CD14-positive monocyte (primary cell): ENCODE results near the gene DNAJB8. TPM values are rescaled to one million over a fixed set of nuclear protein-coding genes. Genes with fewer than 3 reads are reported as not detected.

Experiments
- DNase-seq, 3 donors: peaks; one replicate each; pipeline ENCODE4 v3.0.0-alpha.2; 2011 to 2022
- H2AFZ ChIP-seq: 2 replicates; pipeline ENCODE4 v1.6.0; 2012; ENCODE audit warnings: mild to moderate bottlenecking, low read depth, low read length, inconsistent platforms; ENCODE audit not compliant: insufficient read depth, poor library complexity, severe bottlenecking
- H3K27ac ChIP-seq, 2 donors: 1 replicate in 1 of 2; 2 replicates in 1 of 2; pipeline ENCODE4 v1.5.1; 2012 to 2013; ENCODE audit warnings: low read length in 2 of 2, control low read depth in 1 of 2, inconsistent platforms in 1 of 2, low read depth in 1 of 2, mild to moderate bottlenecking in 1 of 2
- H3K27me3 ChIP-seq, 2 donors: one replicate each; pipeline versions ENCODE4 v1.6.0 to v1.6.1; 2011 to 2013; ENCODE audit warnings: low read length in 2 of 2; ENCODE audit not compliant: control insufficient read depth in 2 of 2, insufficient read depth in 2 of 2
- H3K36me3 ChIP-seq, 2 donors: replicated peaks in 1 of 2; 1 replicate in 1 of 2; 2 replicates in 1 of 2; pipeline versions ENCODE4 v1.5.1 to v1.6.1; 2012 to 2013; ENCODE audit warnings: low read length in 2 of 2, control low read depth in 1 of 2, inconsistent platforms in 1 of 2, mild to moderate bottlenecking in 1 of 2; ENCODE audit not compliant: insufficient read depth in 2 of 2, control insufficient read depth in 1 of 2
- H3K4me1 ChIP-seq, 2 donors: 1 replicate in 1 of 2; 2 replicates in 1 of 2; pipeline versions ENCODE4 v1.5.1 to v1.6.1; 2012 to 2013; ENCODE audit warnings: low read length in 2 of 2, control low read depth in 1 of 2, inconsistent platforms in 1 of 2, mild to moderate bottlenecking in 1 of 2, moderate library complexity in 1 of 2; ENCODE audit not compliant: insufficient read depth in 2 of 2, control insufficient read depth in 1 of 2
- H3K4me2 ChIP-seq: replicated peaks from 2 replicates; pipeline ENCODE3; 2012; ENCODE audit warnings: low read length, moderate library complexity, mild to moderate bottlenecking; ENCODE audit not compliant: poor library complexity, severe bottlenecking; ENCODE audit errors: extremely low read depth
- H3K4me3 ChIP-seq, 3 experiments: fragments of 200-600 bp in 1 of 3; sonication (generic) in 1 of 3; replicated peaks in 1 of 3; 1 replicate in 2 of 3; 2 replicates in 1 of 3; pipeline ENCODE4 v1.5.1; 2011 to 2013; ENCODE audit warnings: low read length in 3 of 3, mild to moderate bottlenecking in 3 of 3, control low read depth in 2 of 3, low read depth in 2 of 3, inconsistent platforms in 1 of 3, moderate library complexity in 1 of 3
- H3K79me2 ChIP-seq: 2 replicates; pipeline ENCODE4 v1.6.0; 2012; ENCODE audit warnings: mild to moderate bottlenecking, control low read depth, inconsistent platforms, low read length, moderate library complexity; ENCODE audit not compliant: insufficient read depth
- H3K9ac ChIP-seq: 2 replicates; pipeline ENCODE4 v1.6.0; 2017; ENCODE audit warnings: low read length, mild to moderate bottlenecking; ENCODE audit not compliant: insufficient read depth, poor library complexity, severe bottlenecking
- H3K9me3 ChIP-seq, 2 donors: replicated peaks in 1 of 2; 1 replicate in 1 of 2; 2 replicates in 1 of 2; pipeline versions ENCODE4 v1.5.1 to v1.6.1; 2012 to 2013; ENCODE audit warnings: low read length in 2 of 2, control low read depth in 1 of 2; ENCODE audit not compliant: control insufficient read depth in 1 of 2, insufficient read depth in 1 of 2
- H4K20me1 ChIP-seq: 2 replicates; pipeline ENCODE4 v1.6.0; 2012; ENCODE audit warnings: mild to moderate bottlenecking, low read length, control low read depth, moderate library complexity; ENCODE audit not compliant: insufficient read depth
- H3K27ac Mint-ChIP-seq, 7 donors: one replicate each; pipeline ENCODE4 v1.8.0; 2020; ENCODE audit warnings: mild to moderate bottlenecking in 7 of 7, mixed read lengths in 7 of 7, moderate library complexity in 6 of 7, inconsistent platforms in 2 of 7
- H3K27me3 Mint-ChIP-seq, 3 donors: one replicate each; pipeline ENCODE4 v1.8.0; 2021 to 2022; ENCODE audit warnings: low read depth in 3 of 3, mild to moderate bottlenecking in 3 of 3, mixed read lengths in 3 of 3, moderate library complexity in 3 of 3, inconsistent platforms in 1 of 3
- H3K36me3 Mint-ChIP-seq, 2 donors: one replicate each; pipeline ENCODE4 v1.8.0; 2020; ENCODE audit warnings: mixed read lengths in 2 of 2, inconsistent platforms in 1 of 2, mild to moderate bottlenecking in 1 of 2
- H3K4me1 Mint-ChIP-seq: one replicate; pipeline ENCODE4 v1.8.0; 2020; ENCODE audit warnings: mild to moderate bottlenecking, mixed read lengths
- H3K4me3 Mint-ChIP-seq, 2 donors: one replicate each; pipeline ENCODE4 v1.8.0; 2020; ENCODE audit warnings: mild to moderate bottlenecking in 2 of 2, mixed read lengths in 2 of 2, moderate library complexity in 1 of 2
- H3K9me3 Mint-ChIP-seq, 7 donors: one replicate each; pipeline ENCODE4 v1.8.0; 2020 to 2022; ENCODE audit warnings: mixed read lengths in 7 of 7, mild to moderate bottlenecking in 6 of 7, moderate library complexity in 6 of 7, inconsistent platforms in 2 of 7
- CTCF ChIP-seq: fragments of 200-600 bp; IDR thresholded peaks from one replicate; pipeline ENCODE4 v1.8.0; 2022; ENCODE audit warnings: antibody characterized with exemption, mild to moderate bottlenecking
- WGBS: methylation state at CpG from one replicate; pipeline ENCODE4 v1.1.5; 2013; ENCODE audit warnings: missing lambda C conversion rate; ENCODE audit not compliant: insufficient coverage; 5-methylcytosine and 5-hydroxymethylcytosine counted together
- intact Hi-C, 2 donors: fragments of 100-400 bp; cut with micrococcal nuclease; formaldehyde crosslinking; loops; one replicate each; pipeline versions ENCODE4 v1.15.0 to v1.15.1; 2023
- polyA plus RNA-seq, 3 donors: library from polyadenylated mRNA; depleted of rRNA in 1 of 3; unstranded in 2 of 3; stranded (reverse) in 1 of 3; fragments of 300-500 nt in 2 of 3; fragments of >200 nt in 1 of 3; fragmentation: Illumina TruSeq in 2 of 3; gene quantifications; 1 replicate in 2 of 3; 2 replicates in 1 of 3; pipeline ENCODE4 v1.2.3, GENCODE V29; 2012 to 2021

DNAJB8 gene
- polyA plus RNA-seq, 3 donors, result not detected

- H3K27me3 Mint-ChIP-seq, result peaks cover 91 to 100% (median 97%) of the 10 kb centered on the region in 3 donors
- no peaks in the 10 kb centered on the region for H4K20me1 ChIP-seq
- H3K27me3 ChIP-seq, result peaks cover 85 to 99% of the 10 kb centered on the region in 2 donors
- peak overlapping the region; percentile 43 for H3K9ac ChIP-seq
- WGBS, result under 1% methylated on average over 68 of the region's 75 CpGs
- no peaks in the 10 kb centered on the region for H3K79me2 ChIP-seq
- no peak for TF ChIP-seq CTCF
- H3K36me3 Mint-ChIP-seq, result peaks cover 6 to 12% of the 10 kb centered on the region in 2 donors
- H3K4me3 ChIP-seq, result peak overlapping the region; percentile 36 to 78 (median 51)
- H3K27ac ChIP-seq, result no peak overlapping the region
- peak overlapping the region; percentile 92 for H3K4me2 ChIP-seq
- peaks cover 54 to 58% of the 10 kb centered on the region in 2 donors for H3K4me1 ChIP-seq
- peak overlapping the region in 3 of 7 donors; percentile 9 to 75 (median 72) for H3K27ac Mint-ChIP-seq
- intact Hi-C loops, result loop anchor here in 1 of 2 donors (10.0 kb wide), 1 partner anchor 412 kb away; no protein-coding TSS in a partner anchor
- H3K9me3 ChIP-seq, result peaks cover 0 to 52% of the 10 kb centered on the region in 2 donors
- H3K4me3 Mint-ChIP-seq, result peak overlapping the region; percentile 85 to 97
- peak in 1 of 3 donors; percentile 22 for DNase-seq
- peak overlapping the region; percentile 86 for H2AFZ ChIP-seq
- no peaks in the 10 kb centered on the region for H3K36me3 ChIP-seq
- peaks cover 55% of the 10 kb centered on the region for H3K4me1 Mint-ChIP-seq
- H3K9me3 Mint-ChIP-seq, result peaks cover 0 to 47% (median 11%) of the 10 kb centered on the region in 7 donors
Observed at GRCh38 chr3:128486681-128487537, 20.2 kb upstream of the DNAJB8 start.

GRCh38 chr3:128486205-128486628 is 19.5 kb upstream of the DNAJB8 start:
- peaks cover 6 to 12% of the 10 kb centered on the region in 2 donors for H3K36me3 Mint-ChIP-seq
- Histone ChIP-seq H3K4me1 (peaks cover 50 to 54% of the 10 kb centered on the region in 2 donors), H3K79me2 (no peaks in the 10 kb centered on the region), H3K4me3 (peak overlapping the region in 1 of 3 experiments; percentile 78), H3K9ac (no peak overlapping the region), H3K4me2 (peak overlapping the region; percentile 92), H3K36me3 (no peaks in the 10 kb centered on the region), H3K27ac (no peak overlapping the region), H4K20me1 (no peaks in the 10 kb centered on the region), H3K9me3 (peaks cover 0 to 45% of the 10 kb centered on the region in 2 donors), H2AFZ (peak overlapping the region; percentile 86), H3K27me3 (peaks cover 79 to 99% of the 10 kb centered on the region in 2 donors)
- WGBS, result 24% methylated on average over 10 of the region's 14 CpGs
- peak overlapping the region; percentile 85 to 97 for H3K4me3 Mint-ChIP-seq
- no peak for TF ChIP-seq CTCF
- DNase-seq, result no peak
- intact Hi-C loops, result loop anchor here in 1 of 2 donors (10.0 kb wide), 1 partner anchor 411 kb away; no protein-coding TSS in a partner anchor
- H3K4me1 Mint-ChIP-seq, result peaks cover 51% of the 10 kb centered on the region
- H3K9me3 Mint-ChIP-seq, result peaks cover 0 to 44% (median 11%) of the 10 kb centered on the region in 7 donors
- H3K27me3 Mint-ChIP-seq, result peaks cover 90 to 100% (median 94%) of the 10 kb centered on the region in 3 donors
- H3K27ac Mint-ChIP-seq, result no peak overlapping the region
